SKM-1 (cell line): ENCODE measurements around the gene SLC28A3.

Source experiments
- DNase-seq: peaks from one replicate; lab custom pipeline; 2025; ENCODE audit not compliant: unreplicated experiment; lab: John Stamatoyannopoulos, UW

Gene SLC28A3

DNA sequence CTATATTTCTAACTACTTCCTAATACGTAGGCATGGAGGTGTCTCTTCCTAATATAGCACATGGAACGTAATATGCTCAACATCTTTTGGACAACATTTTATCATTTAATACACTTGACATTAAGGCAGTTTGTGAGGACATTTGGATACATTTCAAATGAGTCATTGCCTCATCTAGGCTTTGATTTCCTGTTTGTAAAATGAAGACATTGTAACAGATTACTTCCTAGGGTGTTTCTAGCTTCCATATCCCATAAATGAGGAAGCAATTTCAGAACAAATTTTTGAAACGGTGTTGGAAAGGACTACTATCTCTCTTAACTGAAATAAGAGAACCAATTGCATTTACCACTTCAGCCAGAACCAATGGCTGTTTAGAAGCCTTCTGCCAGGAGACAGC is 38.7 kb downstream of the SLC28A3 start:
- no peak for DNase-seq

- DNase-seq: no peak
Observed at GRCh38 chr9:84300271-84300670, 40.3 kb downstream of the SLC28A3 start.

DNA sequence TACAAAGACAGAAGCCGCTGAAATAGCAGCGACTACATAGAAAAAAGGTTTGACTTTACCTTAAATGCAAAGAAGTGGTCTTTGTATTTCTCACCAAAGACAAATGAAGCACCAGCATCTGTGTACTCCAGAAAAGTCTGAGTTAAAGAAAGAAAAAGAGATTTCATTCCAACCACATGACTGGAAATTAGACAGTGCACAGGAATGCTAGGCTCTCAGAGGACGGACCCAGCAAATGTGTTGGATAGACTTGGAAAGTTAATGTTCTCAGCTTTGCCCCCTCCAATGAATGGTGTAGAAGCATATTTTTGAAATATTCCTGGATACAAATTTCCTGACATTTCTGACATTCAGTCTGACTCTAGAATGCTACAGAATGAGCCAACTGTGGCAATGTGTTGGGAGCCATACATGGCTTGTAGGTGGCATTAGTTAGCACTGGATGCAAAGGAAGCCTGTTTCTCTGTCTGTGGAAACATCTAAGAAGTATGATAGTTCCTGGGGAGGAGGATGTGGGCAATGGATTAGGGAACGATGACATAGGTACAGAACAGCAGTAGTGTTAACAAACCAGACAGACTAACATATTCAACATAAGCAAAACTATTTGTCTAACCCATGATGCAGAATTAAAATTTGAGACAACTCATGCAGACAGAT is 43.3 kb downstream of the SLC28A3 start:
- DNase-seq: no peak

DNA sequence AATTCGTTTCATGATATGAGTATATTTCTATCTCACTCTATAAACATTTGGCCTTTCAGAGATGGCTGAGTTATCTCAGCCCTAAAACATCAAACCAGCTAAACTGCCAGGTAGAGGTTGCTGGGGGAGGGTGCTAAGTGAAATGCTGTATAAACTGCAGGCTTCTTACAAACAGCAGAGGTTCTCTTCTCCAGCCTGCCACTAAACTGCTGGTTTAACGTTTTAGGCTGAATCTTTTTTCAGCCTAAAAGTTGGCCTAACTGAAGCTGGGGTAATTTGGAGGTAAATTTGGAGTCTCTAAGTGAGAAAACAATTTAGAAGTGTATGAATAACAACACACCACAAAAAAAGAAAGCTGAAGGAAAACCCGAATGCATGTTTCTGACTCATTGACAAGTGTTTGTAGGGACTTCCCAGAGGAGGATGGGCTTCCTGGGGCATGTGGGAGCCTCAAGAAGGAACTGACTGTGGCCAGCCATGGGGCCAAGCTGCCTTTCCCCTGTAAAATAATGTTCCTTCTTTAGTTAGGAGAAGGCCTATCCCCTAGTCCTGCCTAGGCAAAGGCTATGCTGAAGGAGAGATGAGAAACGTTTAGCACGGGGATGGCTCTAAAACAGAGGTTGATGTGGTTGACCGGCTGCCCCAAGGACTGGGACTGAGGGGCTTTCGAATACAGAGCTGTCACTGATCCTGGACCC is 44.3 kb downstream of the SLC28A3 start:
- no peak for DNase-seq

DNA sequence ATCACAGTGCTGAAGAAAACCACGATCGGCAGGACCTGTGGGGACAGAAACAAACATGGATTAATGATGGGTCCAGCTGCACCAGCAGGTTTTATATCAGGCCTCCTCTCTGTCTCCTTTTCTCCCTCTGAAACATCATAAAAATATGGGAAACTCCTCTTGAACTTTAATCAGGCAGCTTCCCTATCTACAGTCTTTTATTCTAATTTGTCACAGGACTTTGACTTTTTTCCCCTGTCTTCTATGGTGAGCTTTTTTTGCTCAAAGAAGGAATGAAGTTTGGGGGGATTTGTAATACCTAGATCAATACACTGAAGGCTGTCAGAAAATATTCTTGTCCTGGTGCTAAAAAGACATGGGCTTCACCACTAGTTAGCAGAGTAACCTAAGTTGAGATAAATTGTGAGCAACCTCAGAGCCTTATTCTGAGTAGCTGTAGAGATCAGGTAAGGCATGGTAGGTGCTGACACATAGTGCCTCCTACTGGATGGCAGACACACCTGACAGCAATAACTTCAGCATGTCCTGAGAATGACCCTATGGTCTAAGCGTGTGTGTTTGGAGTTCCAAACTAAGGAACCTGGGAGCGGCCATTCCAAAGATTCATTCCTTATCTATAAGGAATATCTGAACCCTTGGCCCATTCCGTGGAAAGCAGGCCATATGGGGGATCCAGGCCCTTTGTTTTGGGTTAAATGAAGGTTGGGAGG is 46.2 kb downstream of the SLC28A3 start:
- DNase-seq: no peak

DNA sequence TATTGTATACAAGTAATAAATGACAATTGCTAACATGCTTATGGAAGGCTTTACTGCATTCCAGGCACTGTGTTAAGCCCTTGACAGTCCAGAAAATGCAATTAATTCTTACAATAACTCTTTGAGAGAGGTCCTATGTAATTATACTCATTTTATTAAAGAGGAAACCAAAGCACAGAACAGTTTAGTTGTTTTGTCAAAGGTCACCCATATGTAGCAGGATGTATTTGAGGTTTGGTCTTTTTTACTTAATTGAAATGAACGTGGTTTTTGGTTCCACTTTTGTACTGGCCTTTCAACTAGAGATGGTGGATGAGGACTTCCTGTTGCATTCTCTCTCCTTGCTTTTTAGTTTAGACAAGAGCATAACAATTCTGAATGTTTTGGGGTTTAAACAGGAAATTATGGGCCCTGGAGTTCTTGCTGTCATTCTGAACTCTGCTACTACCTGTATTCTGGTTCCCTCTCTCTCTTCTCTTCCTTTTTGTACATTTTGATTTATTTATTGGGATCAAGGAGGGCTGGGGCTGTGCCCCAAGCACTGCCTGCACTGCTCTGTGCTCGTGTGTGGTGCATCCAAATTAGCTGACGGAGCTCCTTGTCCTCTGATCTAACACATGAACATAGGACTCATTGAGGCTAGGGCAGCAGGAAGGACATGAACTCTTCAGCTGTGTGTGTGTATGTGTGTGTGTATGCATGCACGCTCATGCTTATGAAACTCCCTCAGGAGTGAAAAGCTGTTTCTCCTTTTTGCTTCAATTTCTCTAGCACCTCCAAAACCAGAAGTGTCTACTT is 47.4 kb downstream of the SLC28A3 start:
- DNase-seq: peak; percentile 30

GRCh38 chr9:84285381-84285780 is 55.2 kb downstream of the SLC28A3 start:
- no peak for DNase-seq

DNA sequence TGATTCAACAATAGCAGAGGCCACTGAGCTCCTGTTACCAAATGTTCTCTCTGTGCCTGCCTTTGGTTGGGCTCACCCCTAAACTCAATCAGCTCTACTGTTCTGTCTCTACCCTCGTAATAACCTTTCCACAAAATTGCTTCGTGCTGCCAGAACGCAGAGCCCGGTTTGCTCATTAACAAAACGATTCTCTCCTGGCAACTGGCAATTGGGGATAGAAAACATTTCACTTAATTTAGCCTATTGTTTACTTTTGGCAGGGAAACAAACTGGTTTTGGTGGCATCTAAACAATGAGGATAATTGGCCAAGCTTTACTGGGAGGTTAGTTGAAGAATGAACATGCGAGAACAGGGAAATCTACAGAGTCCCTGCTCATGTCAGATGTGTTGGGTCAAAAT is 56.6 kb downstream of the SLC28A3 start:
- no peak for DNase-seq

GRCh38 chr9:84278130-84278529 is 62.4 kb downstream of the SLC28A3 start:
- DNase-seq: no peak

GRCh38 chr9:84277646-84278045 is 62.9 kb downstream of the SLC28A3 start:
- no peak for DNase-seq

DNA sequence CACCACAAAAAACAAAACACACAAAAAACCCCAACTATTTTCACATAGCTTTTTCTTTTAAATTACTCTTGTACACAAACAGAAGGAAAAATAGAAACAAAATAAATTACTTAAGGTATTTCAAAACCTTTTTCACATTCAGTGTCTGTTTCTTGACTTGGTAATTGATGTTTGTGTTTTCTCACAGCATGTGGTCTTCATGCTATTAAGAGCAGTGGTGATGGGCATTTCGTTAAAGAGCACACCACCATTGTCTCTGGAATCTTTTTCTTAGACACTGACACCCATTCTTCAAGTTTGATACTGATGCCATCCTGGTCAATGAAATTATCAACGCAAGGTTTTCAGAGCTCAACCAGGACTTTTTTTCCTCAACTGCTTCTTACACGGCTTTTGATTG is 63.8 kb downstream of the SLC28A3 start:
- no peak for DNase-seq

DNA sequence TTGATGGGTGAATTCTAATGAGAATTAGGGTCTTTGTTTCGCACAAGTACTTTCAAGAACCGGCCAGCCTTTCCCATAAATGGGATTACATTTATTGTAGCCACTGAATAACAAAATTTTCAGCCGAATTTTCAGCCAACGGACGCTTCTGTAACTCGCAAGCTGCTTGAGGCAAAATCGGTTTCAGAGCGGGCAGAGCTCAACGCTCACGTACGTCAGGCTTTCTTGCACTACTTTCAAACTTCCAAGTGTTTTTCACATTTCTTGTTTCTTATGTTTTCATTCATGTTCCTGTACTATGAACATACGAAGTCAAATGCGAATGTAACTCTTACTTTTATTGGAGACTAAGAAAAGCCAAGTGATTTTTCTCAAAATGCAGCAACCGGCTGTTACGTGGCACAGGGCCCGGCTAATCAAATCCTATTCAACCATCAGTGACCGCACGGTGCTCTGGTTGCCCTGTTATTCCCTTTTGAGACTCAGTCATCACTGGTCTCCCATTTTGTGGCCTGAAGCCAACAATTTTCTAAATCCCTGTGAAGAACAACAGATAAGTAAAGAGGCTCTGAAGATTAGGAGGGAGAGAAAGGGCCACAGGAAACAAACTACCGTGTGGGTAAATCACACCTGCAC is 68.5 kb downstream of the SLC28A3 start:
- no peak for DNase-seq

DNA sequence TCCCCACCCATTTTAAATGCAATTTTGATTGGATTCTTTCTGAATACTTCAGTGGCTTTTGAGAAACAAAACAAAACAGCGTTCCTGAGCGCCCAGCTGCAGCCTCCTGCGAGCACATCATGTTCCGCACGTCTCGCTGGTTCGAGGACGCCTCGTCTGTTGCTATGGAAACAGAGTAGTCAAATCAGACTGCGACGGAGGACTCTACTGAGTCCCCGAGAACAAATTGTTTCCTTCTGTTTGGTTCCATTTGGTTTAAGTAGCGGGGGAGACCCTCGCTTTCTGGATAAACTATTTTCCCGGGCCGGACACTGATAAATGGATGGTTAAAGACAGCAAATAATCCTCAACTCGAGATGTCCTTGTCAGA is 69.0 kb downstream of the SLC28A3 start:
- DNase-seq: no peak

DNA sequence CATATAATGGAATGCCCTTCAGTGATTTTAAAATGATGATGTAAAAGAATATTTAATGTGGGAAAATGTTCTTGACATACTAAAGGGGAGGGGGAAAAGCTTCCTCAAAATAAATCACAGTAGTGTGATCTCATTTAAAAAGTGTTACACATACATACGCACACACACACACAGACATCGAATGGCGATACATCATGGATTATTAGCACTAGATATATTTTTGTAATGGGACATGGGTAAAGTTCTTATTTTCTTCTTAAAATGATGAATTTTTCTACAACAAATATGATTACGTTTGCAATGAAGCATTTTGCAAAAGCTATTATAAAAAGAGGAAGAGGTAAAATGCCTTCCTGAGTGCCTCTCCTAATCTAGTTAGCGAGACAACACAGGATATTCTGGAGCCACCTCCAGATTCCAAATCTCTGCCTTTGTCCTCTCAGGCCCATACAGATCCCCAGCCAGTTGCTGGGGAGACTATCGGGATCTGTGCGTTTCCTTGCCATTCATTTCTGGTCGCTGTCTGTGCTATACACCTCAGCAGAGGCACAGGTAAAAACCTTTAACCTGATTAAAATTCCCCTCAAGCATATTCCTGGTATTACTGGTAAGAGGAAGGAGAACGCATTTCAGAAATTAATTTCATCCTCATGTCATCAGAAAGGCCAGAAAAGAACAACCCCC is 69.6 kb downstream of the SLC28A3 start:
- no peak for DNase-seq

GRCh38 chr9:84266087-84266561 is 74.4 kb downstream of the SLC28A3 start:
- DNase-seq: no peak

DNA sequence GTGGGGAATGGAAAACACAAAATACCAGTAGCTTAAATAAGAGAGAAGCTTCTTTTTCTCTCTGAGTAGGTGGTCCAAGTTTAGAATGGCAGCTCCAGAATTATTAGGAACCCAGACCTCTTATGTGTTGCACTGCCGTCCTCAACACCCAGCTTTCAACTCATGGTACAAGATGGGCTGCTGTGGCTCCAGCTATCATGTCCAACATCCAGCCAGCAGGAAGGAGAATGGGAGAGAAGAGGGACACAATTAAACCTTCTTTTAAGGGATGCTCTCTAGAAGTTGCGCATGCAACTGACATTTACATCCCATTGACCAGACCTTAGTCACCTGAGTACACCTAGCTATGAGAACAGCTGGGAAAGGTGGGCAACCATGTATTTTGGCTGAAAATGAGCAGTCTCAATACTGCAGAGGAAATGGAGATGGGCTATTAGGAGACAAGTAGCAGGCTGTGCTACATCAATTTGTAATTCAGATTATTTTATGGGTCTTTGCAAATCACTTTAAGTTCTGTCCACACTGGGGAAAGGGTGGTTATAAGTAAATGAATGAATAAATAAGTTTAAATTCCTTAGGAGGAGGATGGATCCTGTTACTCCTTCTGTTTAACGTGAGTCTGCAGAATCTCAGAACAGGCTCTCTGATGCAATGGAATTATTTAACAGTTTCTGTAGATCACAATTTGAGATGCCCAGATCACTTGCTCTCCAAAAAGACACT is 76.1 kb downstream of the SLC28A3 start:
- DNase-seq: no peak

GRCh38 chr9:84261070-84261746 is 79.3 kb downstream of the SLC28A3 start:
- DNase-seq: peak; percentile 13

GRCh38 chr9:84258371-84258770 is 82.2 kb downstream of the SLC28A3 start:
- DNase-seq: no peak

GRCh38 chr9:84255696-84256095 is 84.9 kb downstream of the SLC28A3 start:
- no peak for DNase-seq
